Liver (tissue), 3 donors: Measurements from ENCODE around the gene CLRN3.

Source experiments
- CTCF ChIP-seq: fragments of 150-350 bp; IDR thresholded peaks from 2 replicates; pipeline ENCODE4 v1.5.1; 2017; ENCODE audit warnings: improper control_type of control experiment, low read depth, low read length; ENCODE audit not compliant: missing input control
- EGR1 ChIP-seq, 2 donors: IDR thresholded peaks; 2 replicates each; pipeline ENCODE4 v1.6.1; 2016 to 2018; ENCODE audit warnings: antibody characterized with exemption in 2 of 2, low read depth in 2 of 2
- GABPA ChIP-seq, 2 donors: IDR thresholded peaks in 1 of 2; conservative IDR thresholded peaks in 1 of 2; 2 replicates each; pipeline ENCODE4 v1.6.1; 2016; ENCODE audit warnings: antibody characterized with exemption in 2 of 2, mild to moderate bottlenecking in 1 of 2, moderate library complexity in 1 of 2
- HNF4A ChIP-seq, 2 donors: conservative IDR thresholded peaks; 2 replicates each; pipeline ENCODE4 v1.6.1; 2016; ENCODE audit warnings: antibody characterized with exemption in 2 of 2, mild to moderate bottlenecking in 2 of 2
- JUND ChIP-seq, 2 donors: IDR thresholded peaks; 2 replicates each; pipeline ENCODE4 v1.6.1; 2016; ENCODE audit warnings: antibody characterized with exemption in 2 of 2
- MAX ChIP-seq: IDR thresholded peaks from 2 replicates; pipeline ENCODE4 v1.6.1; 2016; ENCODE audit warnings: antibody characterized with exemption
- RXRA ChIP-seq, 2 donors: IDR thresholded peaks; 2 replicates each; pipeline ENCODE4 v1.6.1; 2017 to 2018; ENCODE audit warnings: antibody characterized with exemption in 2 of 2, mild to moderate bottlenecking in 1 of 2
- TAF1 ChIP-seq: conservative IDR thresholded peaks from 2 replicates; pipeline ENCODE4 v1.6.1; 2016; ENCODE audit warnings: antibody characterized with exemption, mild to moderate bottlenecking
- YY1 ChIP-seq: IDR thresholded peaks from 2 replicates; pipeline ENCODE4 v1.6.1; 2016; ENCODE audit warnings: antibody characterized with exemption, mild to moderate bottlenecking
- donor health status: healthy.
- donor health status: healthy.

- TF ChIP-seq HNF4A (conservative IDR thresholded peaks at IDR 0.05) (no peak), CTCF (no peak), GABPA (IDR thresholded peaks at IDR 0.05 in 1 of 2, conservative IDR thresholded peaks at IDR 0.05 in 1 of 2) (no peak), EGR1 (IDR thresholded peaks at IDR 0.05; ENCODE audit: low read depth in 2 of 2) (no peak), JUND (IDR thresholded peaks at IDR 0.05) (no peak), YY1 (no peak), MAX (no peak), TAF1 (no peak), RXRA (IDR thresholded peaks at IDR 0.05) (no peak)
Measured at GRCh38 chr10:127849921-127850320, 42.8 kb downstream of the CLRN3 start.
